ENCODE results near the gene PMVK.

GRCh38 chr1:154896771-154897286 lies 39.7 kb downstream of the PMVK start:
- TF ChIP-seq CTCF (IDR thresholded peaks at IDR 0.05) (no peak), EP300 (IDR thresholded peaks at IDR 0.05) (no peak), POLR2A (IDR thresholded peaks at IDR 0.05) (no peak)

Data from tibial nerve (tissue), 4 donors.